ENCODE data around the gene TENM3. TPM values are rescaled to one million over a fixed set of nuclear protein-coding genes. Genes with fewer than 3 reads are reported as not detected.

The TENM3 gene
- total and polyA plus RNA-seq, 2 of the 8 experiments (the other 6 are each of a cell fraction or from before 2014, with no cell fraction given), result 36.9 to 69.3 TPM

GRCh38 chr4:182400081-182400480 lies 156.9 kb downstream of the TENM3 start (continued):
- no peak for TF ChIP-seq CHD7 (IDR thresholded peaks at IDR 0.05; ENCODE audit: insufficient replicate concordance, low read length)
- TF ChIP-seq RXRA (IDR thresholded peaks at IDR 0.05; ENCODE audit: insufficient read depth, low read depth, low read length), result no peak
- TF ChIP-seq EZH2 (IDR thresholded peaks at IDR 0.05; ENCODE audit: low read depth, low read length, severe bottlenecking), result no peak
- TF ChIP-seq CHD2 (IDR thresholded peaks at IDR 0.05; ENCODE audit: low read length), result no peak
- TF ChIP-seq KDM5A (IDR thresholded peaks at IDR 0.05; ENCODE audit: low read length), result no peak
- no peak for TF ChIP-seq SRF (IDR thresholded peaks at IDR 0.05; ENCODE audit: low read depth, low read length)
- TF ChIP-seq CTCF (IDR thresholded peaks at IDR 0.05; ENCODE audit: control extremely low read depth in 1 of 3, insufficient read depth in 1 of 3, low read depth in 1 of 3, low read length in 3 of 3), result no peak
- TF ChIP-seq E2F6 (IDR thresholded peaks at IDR 0.05), result no peak
